Measurements from ENCODE around the gene CREB5. TPM values are rescaled to one million over a fixed set of nuclear protein-coding genes. Genes with fewer than 3 reads are reported as not detected.

The CREB5 gene
- total RNA-seq, 2 experiments from 2014 or later = 0.19 to 0.22 TPM

DNA sequence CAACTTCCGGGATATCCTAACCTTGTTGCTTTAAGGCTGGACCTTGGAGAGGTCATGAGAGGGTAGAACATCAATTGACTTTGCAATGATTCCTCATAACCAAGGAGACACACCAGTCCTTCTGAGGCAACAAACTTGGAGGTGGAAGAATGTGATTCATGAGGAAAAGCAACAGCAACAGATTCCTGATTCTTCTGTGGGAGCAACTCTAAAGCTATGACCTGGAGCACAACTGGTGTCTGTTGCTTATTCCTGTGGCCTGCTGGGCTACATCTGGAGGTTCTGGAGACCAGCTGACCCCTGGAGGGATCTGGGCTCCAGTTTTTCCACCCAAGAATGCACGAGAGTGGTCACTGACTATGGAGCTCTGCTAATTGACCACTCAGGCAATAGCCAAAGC, 116.6 kb downstream of the CREB5 start:
- H3K27ac ChIP-seq (ENCODE audit: low read depth in 1 of 2, low read length in 2 of 2) = no peak overlapping the region
- ATAC-seq (ENCODE audit: poor library complexity) (no peak), DNase-seq (no peak)
- Mint-ChIP-seq H3K27ac (no peak overlapping the region), H3K36me3 (ENCODE audit: low read depth) (no peaks in the 10 kb centered on the region), H3K4me3 (no peak overlapping the region), H3K9me3 (no peaks in the 10 kb centered on the region), H3K4me1 (ENCODE audit: low read depth) (no peaks in the 10 kb centered on the region), H3K27me3 (peaks cover 5% of the 10 kb centered on the region)
- no peaks in the 10 kb centered on the region for H3K36me3 ChIP-seq (ENCODE audit: insufficient read depth, low read length)
- H3K4me1 ChIP-seq (ENCODE audit: insufficient read depth, low read length) = no peaks in the 10 kb centered on the region
- POLR2A ChIA-PET = no interaction called here
- no peak overlapping the region for H3K4me3 ChIP-seq (ENCODE audit: low read length)
- intact Hi-C loops (cut with DNase I, micrococcal nuclease) = no loop called here
- H3K27me3 ChIP-seq (ENCODE audit: control insufficient read depth in 1 of 2, insufficient read depth in 2 of 2, low read length in 2 of 2) = no peaks in the 10 kb centered on the region
- TF ChIP-seq, protein P1, sequence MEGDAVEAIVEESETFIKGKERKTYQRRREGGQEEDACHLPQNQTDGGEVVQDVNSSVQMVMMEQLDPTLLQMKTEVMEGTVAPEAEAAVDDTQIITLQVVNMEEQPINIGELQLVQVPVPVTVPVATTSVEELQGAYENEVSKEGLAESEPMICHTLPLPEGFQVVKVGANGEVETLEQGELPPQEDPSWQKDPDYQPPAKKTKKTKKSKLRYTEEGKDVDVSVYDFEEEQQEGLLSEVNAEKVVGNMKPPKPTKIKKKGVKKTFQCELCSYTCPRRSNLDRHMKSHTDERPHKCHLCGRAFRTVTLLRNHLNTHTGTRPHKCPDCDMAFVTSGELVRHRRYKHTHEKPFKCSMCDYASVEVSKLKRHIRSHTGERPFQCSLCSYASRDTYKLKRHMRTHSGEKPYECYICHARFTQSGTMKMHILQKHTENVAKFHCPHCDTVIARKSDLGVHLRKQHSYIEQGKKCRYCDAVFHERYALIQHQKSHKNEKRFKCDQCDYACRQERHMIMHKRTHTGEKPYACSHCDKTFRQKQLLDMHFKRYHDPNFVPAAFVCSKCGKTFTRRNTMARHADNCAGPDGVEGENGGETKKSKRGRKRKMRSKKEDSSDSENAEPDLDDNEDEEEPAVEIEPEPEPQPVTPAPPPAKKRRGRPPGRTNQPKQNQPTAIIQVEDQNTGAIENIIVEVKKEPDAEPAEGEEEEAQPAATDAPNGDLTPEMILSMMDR (IDR thresholded peaks at IDR 0.05) = no peak
- H3K9me3 ChIP-seq (ENCODE audit: control insufficient read depth in 1 of 2, insufficient read depth in 1 of 2, low read length in 2 of 2) = peaks cover 0 to 7% of the 10 kb centered on the region in 2 experiments
- CTCF ChIA-PET = no interaction called here

DNA sequence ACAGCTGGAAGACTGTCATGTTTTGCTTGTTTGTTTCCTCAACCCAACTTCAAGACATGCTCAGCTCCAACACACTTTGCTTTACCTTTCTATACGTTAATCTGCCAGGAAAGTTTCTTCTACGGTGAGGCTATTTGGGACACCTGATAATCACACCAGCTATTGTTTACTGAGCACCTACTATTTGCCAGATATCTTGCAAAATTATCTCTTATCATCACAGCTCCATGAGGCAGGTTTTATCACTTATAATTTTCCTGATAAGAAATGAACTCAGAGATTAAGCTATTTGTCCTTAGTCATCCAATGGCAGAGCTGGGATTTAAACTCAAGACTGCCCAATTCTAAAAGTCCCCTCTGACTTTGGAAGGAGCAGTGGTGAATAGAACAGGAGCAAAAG, 117.4 kb downstream of the CREB5 start:
- H3K4me3 ChIP-seq (ENCODE audit: low read length) = no peak overlapping the region
- ATAC-seq (ENCODE audit: poor library complexity) = no peak
- H3K9me3 ChIP-seq (ENCODE audit: control insufficient read depth in 1 of 2, insufficient read depth in 1 of 2, low read length in 2 of 2) = peaks cover 0 to 7% of the 10 kb centered on the region in 2 experiments
- Mint-ChIP-seq H3K36me3 (ENCODE audit: low read depth) (no peaks in the 10 kb centered on the region), H3K27ac (no peak overlapping the region), H3K27me3 (peaks cover 4% of the 10 kb centered on the region), H3K4me3 (no peak overlapping the region), H3K4me1 (ENCODE audit: low read depth) (no peaks in the 10 kb centered on the region), H3K9me3 (no peaks in the 10 kb centered on the region)
- TF ChIP-seq, protein P1 (IDR thresholded peaks at IDR 0.05) = no peak
- CTCF ChIA-PET = no interaction called here
- H3K4me1 ChIP-seq (ENCODE audit: insufficient read depth, low read length) = no peaks in the 10 kb centered on the region
- no peak overlapping the region for H3K27ac ChIP-seq (ENCODE audit: low read depth in 1 of 2, low read length in 2 of 2)
- POLR2A ChIA-PET = no interaction called here
- intact Hi-C loops (cut with DNase I, micrococcal nuclease) = no loop called here
- H3K27me3 ChIP-seq (ENCODE audit: control insufficient read depth in 1 of 2, insufficient read depth in 2 of 2, low read length in 2 of 2) = no peaks in the 10 kb centered on the region
- DNase-seq = no peak
- no peaks in the 10 kb centered on the region for H3K36me3 ChIP-seq (ENCODE audit: insufficient read depth, low read length)

DNA sequence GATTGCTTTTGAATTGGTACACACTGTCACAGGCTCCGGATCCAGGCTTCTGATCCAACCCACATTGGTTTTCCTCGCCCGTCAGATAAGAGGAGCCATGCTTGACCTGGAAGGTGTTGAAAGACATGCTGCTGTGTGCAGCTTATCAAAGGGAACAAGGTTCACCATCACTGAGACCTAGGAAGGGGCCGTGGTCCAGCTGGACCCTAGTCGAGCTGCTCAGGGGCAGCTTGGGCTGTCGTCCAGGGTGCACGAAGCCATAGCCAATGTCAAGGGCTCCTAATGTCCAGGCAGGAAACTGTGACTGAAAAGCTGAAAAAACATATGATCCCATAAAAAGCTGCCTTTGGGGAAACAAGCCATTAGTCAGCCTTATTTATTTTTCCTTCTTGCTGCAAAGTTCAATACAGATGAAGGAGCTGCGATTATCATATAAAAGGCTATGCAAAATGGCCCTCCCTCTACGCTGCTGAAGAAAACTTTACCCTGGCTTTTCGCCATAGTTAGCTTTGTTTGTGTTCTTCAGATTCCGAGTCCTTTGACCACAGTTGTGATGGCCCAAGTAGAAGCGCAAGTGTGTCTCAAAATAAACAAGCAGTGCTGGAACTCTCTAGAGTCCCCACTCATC, 118.0 kb downstream of the CREB5 start:
- POLR2A ChIA-PET = no interaction called here
- Mint-ChIP-seq H3K4me3 (no peak overlapping the region), H3K36me3 (ENCODE audit: low read depth) (no peaks in the 10 kb centered on the region), H3K27me3 (peaks cover 4% of the 10 kb centered on the region), H3K4me1 (ENCODE audit: low read depth) (no peaks in the 10 kb centered on the region), H3K9me3 (no peaks in the 10 kb centered on the region), H3K27ac (no peak overlapping the region)
- CTCF ChIA-PET = no interaction called here
- DNase-seq (no peak), ATAC-seq (ENCODE audit: poor library complexity) (no peak)
- Histone ChIP-seq H3K9me3 (ENCODE audit: control insufficient read depth in 1 of 2, insufficient read depth in 1 of 2, low read length in 2 of 2) (peaks cover 0 to 7% of the 10 kb centered on the region in 2 experiments), H3K4me1 (ENCODE audit: insufficient read depth, low read length) (no peaks in the 10 kb centered on the region), H3K36me3 (ENCODE audit: insufficient read depth, low read length) (no peaks in the 10 kb centered on the region), H3K4me3 (ENCODE audit: low read length) (no peak overlapping the region), H3K27me3 (ENCODE audit: control insufficient read depth in 1 of 2, insufficient read depth in 2 of 2, low read length in 2 of 2) (no peaks in the 10 kb centered on the region), H3K27ac (ENCODE audit: low read depth in 1 of 2, low read length in 2 of 2) (no peak overlapping the region)
- intact Hi-C loops (cut with DNase I, micrococcal nuclease) = no loop called here
- TF ChIP-seq, protein P1 (IDR thresholded peaks at IDR 0.05) = no peak
